ENCODE results near the gene SAMD1. TPM values are rescaled to one million over a fixed set of nuclear protein-coding genes. Genes with fewer than 3 reads are reported as not detected.
A peak's percentile ranks its signal among the peaks of the same experiment; 100 is the strongest.

SAMD1 gene
- total and polyA plus RNA-seq, 2 donors: 43.6 to 44.9 TPM

DNA sequence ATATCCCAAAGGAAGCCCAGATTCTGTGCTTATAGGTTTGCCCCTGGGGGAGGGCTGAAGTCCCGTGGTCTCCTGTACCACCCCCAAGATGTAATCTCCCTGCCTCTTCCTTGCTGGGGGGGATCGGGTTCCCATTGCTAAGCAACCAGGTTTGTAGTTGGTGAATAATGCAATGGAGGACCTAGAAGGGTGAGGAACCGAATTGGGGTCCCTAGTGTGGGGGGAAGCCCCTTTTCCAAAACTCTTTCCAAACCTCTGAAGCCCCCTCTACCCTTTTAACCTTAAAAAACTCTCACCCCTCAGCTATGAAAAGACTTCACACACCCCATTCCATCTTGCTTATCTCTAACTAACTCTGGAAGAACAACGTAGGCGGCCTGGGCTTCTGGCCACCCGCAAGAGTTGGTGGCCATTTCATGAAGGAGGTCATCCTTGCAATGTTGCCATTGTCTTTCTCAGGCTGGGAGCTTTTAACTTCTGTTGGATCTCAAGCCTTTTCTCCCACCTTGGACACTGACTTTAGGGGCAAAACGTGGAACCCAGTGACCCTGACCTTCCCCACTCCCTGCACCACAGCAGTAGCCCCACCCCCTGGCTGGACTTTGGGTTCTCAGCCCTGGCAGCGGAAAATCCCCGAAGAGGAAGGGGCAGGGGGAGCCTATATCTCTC is 29.3 kb downstream of the SAMD1 start:
- no peaks in the 10 kb centered on the region for H3K9me3 ChIP-seq (ENCODE audit: control insufficient read depth in 2 of 2, insufficient read depth in 1 of 2, low read length in 1 of 2)
- no peak for DNase-seq (ENCODE audit: low read depth in 6 of 9, low spot score in 9 of 9)
- no peak overlapping the region for H3K4me3 ChIP-seq (ENCODE audit: low read length in 2 of 2)
- no peaks in the 10 kb centered on the region for H3K36me3 ChIP-seq (ENCODE audit: control insufficient read depth in 2 of 2, insufficient read depth in 2 of 2, low read length in 1 of 2)
- H3K27me3 ChIP-seq (ENCODE audit: control insufficient read depth in 2 of 2, insufficient read depth in 1 of 2, low read length in 1 of 2): peaks cover 21 to 57% of the 10 kb centered on the region in 2 donors
- H3K27ac ChIP-seq (ENCODE audit: low read depth in 1 of 2, low read length in 1 of 2): no peak overlapping the region
- H3K4me1 ChIP-seq (ENCODE audit: control insufficient read depth in 2 of 2, insufficient read depth in 2 of 2, low read length in 2 of 2): peaks cover 0 to 10% of the 10 kb centered on the region in 2 donors
- WGBS: 69% methylated on average over 9 of the region's 9 CpGs

GRCh38 chr19:14059652-14060155 is 30.8 kb downstream of the SAMD1 start:
- H3K36me3 ChIP-seq (ENCODE audit: control insufficient read depth in 2 of 2, insufficient read depth in 2 of 2, low read length in 1 of 2): no peaks in the 10 kb centered on the region
- peaks cover 22 to 71% of the 10 kb centered on the region in 2 donors for H3K27me3 ChIP-seq (ENCODE audit: control insufficient read depth in 2 of 2, insufficient read depth in 1 of 2, low read length in 1 of 2)
- H3K9me3 ChIP-seq (ENCODE audit: control insufficient read depth in 2 of 2, insufficient read depth in 1 of 2, low read length in 1 of 2): no peaks in the 10 kb centered on the region
- no peak overlapping the region for H3K4me3 ChIP-seq (ENCODE audit: low read length in 2 of 2)
- WGBS: 68% methylated on average over 8 of the region's 8 CpGs
- H3K27ac ChIP-seq (ENCODE audit: low read depth in 1 of 2, low read length in 1 of 2): no peak overlapping the region
- no peak for DNase-seq (ENCODE audit: low read depth in 6 of 9, low spot score in 9 of 9)
- H3K4me1 ChIP-seq (ENCODE audit: control insufficient read depth in 2 of 2, insufficient read depth in 2 of 2, low read length in 2 of 2): peaks cover 0 to 10% of the 10 kb centered on the region in 2 donors

GRCh38 chr19:14059093-14059480 is 31.5 kb downstream of the SAMD1 start:
- peaks cover 0 to 10% of the 10 kb centered on the region in 2 donors for H3K4me1 ChIP-seq (ENCODE audit: control insufficient read depth in 2 of 2, insufficient read depth in 2 of 2, low read length in 2 of 2)
- WGBS: 22% methylated on average over 15 of the region's 15 CpGs
- peaks cover 22 to 77% of the 10 kb centered on the region in 2 donors for H3K27me3 ChIP-seq (ENCODE audit: control insufficient read depth in 2 of 2, insufficient read depth in 1 of 2, low read length in 1 of 2)

DNA sequence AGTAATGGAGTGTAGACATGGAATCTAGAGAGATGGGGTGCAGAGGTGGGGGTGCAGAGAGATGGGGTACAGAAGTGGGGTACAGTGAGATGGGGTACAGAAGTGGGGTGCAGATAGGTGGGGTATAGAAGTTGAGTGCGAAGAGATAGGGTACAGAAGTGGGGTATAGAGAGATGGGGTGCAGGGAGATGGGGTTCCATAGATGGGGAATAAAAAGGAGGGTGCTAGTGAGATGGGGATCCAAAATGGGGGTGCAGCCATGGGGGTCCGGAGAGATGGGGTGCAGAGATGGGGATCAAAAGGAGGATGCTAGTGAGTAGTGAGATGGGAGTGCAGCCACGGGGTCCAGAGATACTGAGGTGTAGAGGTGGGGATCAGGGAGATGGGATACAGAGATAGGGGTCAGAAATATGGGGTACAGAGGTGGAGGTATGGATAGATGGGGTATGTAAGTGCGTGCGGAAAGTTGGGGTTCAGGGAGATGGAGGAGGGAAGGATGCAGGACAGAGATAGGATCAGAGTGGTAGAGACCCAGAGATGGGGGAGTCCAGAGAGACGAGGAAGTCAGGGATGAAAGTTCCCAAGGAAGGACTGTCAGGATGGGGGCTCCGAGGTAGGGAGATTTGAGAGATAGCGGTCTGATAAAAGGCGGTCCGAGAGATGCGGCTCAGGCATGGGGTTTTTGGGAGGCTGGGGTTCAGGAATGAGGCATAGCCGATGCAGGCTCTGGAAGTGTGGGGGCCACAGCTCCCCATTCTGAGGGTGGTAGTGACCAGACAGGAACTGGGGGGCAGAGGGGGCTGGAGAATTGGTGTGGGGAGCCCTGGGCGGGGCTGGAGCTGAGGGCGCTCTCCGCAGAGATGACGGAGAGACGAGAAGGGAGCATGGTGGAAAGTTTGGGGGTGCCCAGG is 32.1 kb downstream of the SAMD1 start:
- Histone ChIP-seq H3K4me3 (ENCODE audit: low read length in 2 of 2) (no peak overlapping the region), H3K4me1 (ENCODE audit: control insufficient read depth in 2 of 2, insufficient read depth in 2 of 2, low read length in 2 of 2) (peaks cover 0 to 10% of the 10 kb centered on the region in 2 donors)

More at GRCh38 chr19:14059093-14059480, 31.5 kb downstream of the SAMD1 start:
- Histone ChIP-seq H3K27ac (ENCODE audit: low read depth in 1 of 2, low read length in 1 of 2) (no peak overlapping the region), H3K4me3 (ENCODE audit: low read length in 2 of 2) (no peak overlapping the region), H3K9me3 (ENCODE audit: control insufficient read depth in 2 of 2, insufficient read depth in 1 of 2, low read length in 1 of 2) (no peaks in the 10 kb centered on the region), H3K36me3 (ENCODE audit: control insufficient read depth in 2 of 2, insufficient read depth in 2 of 2, low read length in 1 of 2) (no peaks in the 10 kb centered on the region)
- peak in 2 of 9 donors; percentile 36 to 42 for DNase-seq (ENCODE audit: low read depth in 6 of 9, low spot score in 9 of 9)

GRCh38 chr19:14056741-14057356 is 33.7 kb downstream of the SAMD1 start:
- Histone ChIP-seq H3K36me3 (ENCODE audit: control insufficient read depth in 2 of 2, insufficient read depth in 2 of 2, low read length in 1 of 2) (peaks cover 7 to 8% of the 10 kb centered on the region in 2 donors), H3K27me3 (ENCODE audit: control insufficient read depth in 2 of 2, insufficient read depth in 1 of 2, low read length in 1 of 2) (peaks cover 22 to 76% of the 10 kb centered on the region in 2 donors), H3K27ac (ENCODE audit: low read depth in 1 of 2, low read length in 1 of 2) (no peak overlapping the region), H3K9me3 (ENCODE audit: control insufficient read depth in 2 of 2, insufficient read depth in 1 of 2, low read length in 1 of 2) (no peaks in the 10 kb centered on the region), H3K4me1 (ENCODE audit: control insufficient read depth in 2 of 2, insufficient read depth in 2 of 2, low read length in 2 of 2) (peaks cover 0 to 10% of the 10 kb centered on the region in 2 donors), H3K4me3 (ENCODE audit: low read length in 2 of 2) (peak overlapping the region in 1 of 2 donors; percentile 47)
- DNase-seq (ENCODE audit: low read depth in 6 of 9, low spot score in 9 of 9): no peak
- 50% methylated on average over 19 of the region's 19 CpGs for WGBS

More for the DNA sequence above, 32.1 kb downstream of the SAMD1 start:
- Histone ChIP-seq H3K27me3 (ENCODE audit: control insufficient read depth in 2 of 2, insufficient read depth in 1 of 2, low read length in 1 of 2) (peaks cover 22 to 79% of the 10 kb centered on the region in 2 donors), H3K9me3 (ENCODE audit: control insufficient read depth in 2 of 2, insufficient read depth in 1 of 2, low read length in 1 of 2) (no peaks in the 10 kb centered on the region), H3K36me3 (ENCODE audit: control insufficient read depth in 2 of 2, insufficient read depth in 2 of 2, low read length in 1 of 2) (no peaks in the 10 kb centered on the region), H3K27ac (ENCODE audit: low read depth in 1 of 2, low read length in 1 of 2) (no peak overlapping the region)
- DNase-seq (ENCODE audit: low read depth in 6 of 9, low spot score in 9 of 9): no peak
- 26% methylated on average over 17 of the region's 17 CpGs for WGBS

GRCh38 chr19:14056069-14056666 is 34.4 kb downstream of the SAMD1 start:
- H3K36me3 ChIP-seq (ENCODE audit: control insufficient read depth in 2 of 2, insufficient read depth in 2 of 2, low read length in 1 of 2): peaks cover 12 to 13% of the 10 kb centered on the region in 2 donors
- H3K27ac ChIP-seq (ENCODE audit: low read depth in 1 of 2, low read length in 1 of 2): no peak overlapping the region
- WGBS: 95% methylated on average over 10 of the region's 10 CpGs
- H3K4me3 ChIP-seq (ENCODE audit: low read length in 2 of 2): no peak overlapping the region
- no peaks in the 10 kb centered on the region for H3K9me3 ChIP-seq (ENCODE audit: control insufficient read depth in 2 of 2, insufficient read depth in 1 of 2, low read length in 1 of 2)
- peaks cover 0 to 10% of the 10 kb centered on the region in 2 donors for H3K4me1 ChIP-seq (ENCODE audit: control insufficient read depth in 2 of 2, insufficient read depth in 2 of 2, low read length in 2 of 2)
- H3K27me3 ChIP-seq (ENCODE audit: control insufficient read depth in 2 of 2, insufficient read depth in 1 of 2, low read length in 1 of 2): peaks cover 22 to 69% of the 10 kb centered on the region in 2 donors
- DNase-seq (ENCODE audit: low read depth in 6 of 9, low spot score in 9 of 9): no peak

DNA sequence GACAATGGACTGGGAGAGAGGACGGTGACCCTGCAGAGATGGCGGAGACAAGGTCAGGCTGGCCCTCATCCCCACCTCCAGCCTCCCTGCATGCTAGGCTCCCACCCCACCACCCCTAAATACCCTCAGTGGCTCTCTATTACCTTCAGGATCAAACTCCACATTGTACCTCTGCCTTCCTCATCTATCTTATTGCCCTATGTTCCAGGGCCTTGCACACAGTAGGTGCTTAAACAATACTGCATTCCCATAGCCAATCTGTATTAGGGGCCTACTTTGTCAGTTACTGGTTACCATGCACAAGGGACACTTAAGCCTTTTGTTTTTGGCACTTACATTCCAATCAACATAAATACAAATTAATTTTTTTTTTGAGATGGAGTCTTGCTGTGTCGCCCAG is 35.2 kb downstream of the SAMD1 start:
- H3K27ac ChIP-seq (ENCODE audit: low read depth in 1 of 2, low read length in 1 of 2): no peak overlapping the region
- H3K9me3 ChIP-seq (ENCODE audit: control insufficient read depth in 2 of 2, insufficient read depth in 1 of 2, low read length in 1 of 2): no peaks in the 10 kb centered on the region
- H3K4me3 ChIP-seq (ENCODE audit: low read length in 2 of 2): no peak overlapping the region
- 96% methylated on average over 3 of the region's 3 CpGs for WGBS
- H3K4me1 ChIP-seq (ENCODE audit: control insufficient read depth in 2 of 2, insufficient read depth in 2 of 2, low read length in 2 of 2): peaks cover 0 to 10% of the 10 kb centered on the region in 2 donors
- peaks cover 20% of the 10 kb centered on the region in 2 donors for H3K36me3 ChIP-seq (ENCODE audit: control insufficient read depth in 2 of 2, insufficient read depth in 2 of 2, low read length in 1 of 2)
- peaks cover 22 to 62% of the 10 kb centered on the region in 2 donors for H3K27me3 ChIP-seq (ENCODE audit: control insufficient read depth in 2 of 2, insufficient read depth in 1 of 2, low read length in 1 of 2)
- no peak for DNase-seq (ENCODE audit: low read depth in 6 of 9, low spot score in 9 of 9)

DNA sequence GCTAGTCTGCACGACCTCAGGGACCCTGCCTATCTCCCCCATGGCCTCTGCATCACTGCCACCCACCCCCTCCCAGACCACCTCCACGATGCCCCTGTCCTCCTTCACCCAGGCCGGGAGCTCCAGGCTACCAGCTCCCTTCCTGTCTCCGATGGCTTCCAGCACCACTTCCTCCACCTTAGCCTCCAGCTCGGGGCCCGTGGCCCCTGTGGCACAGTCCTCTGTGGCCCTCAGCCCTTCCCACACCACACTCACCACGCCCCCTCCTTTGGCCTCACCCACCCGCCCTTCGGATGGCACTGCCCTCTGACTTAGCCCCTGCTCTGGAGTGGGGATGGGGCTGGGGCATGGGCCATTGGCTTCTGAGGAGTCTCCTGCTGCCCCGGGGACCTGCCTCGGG is 35.8 kb downstream of the SAMD1 start:
- Histone ChIP-seq H3K36me3 (ENCODE audit: control insufficient read depth in 2 of 2, insufficient read depth in 2 of 2, low read length in 1 of 2) (peaks cover 24% of the 10 kb centered on the region in 2 donors), H3K27me3 (ENCODE audit: control insufficient read depth in 2 of 2, insufficient read depth in 1 of 2, low read length in 1 of 2) (peaks cover 22 to 56% of the 10 kb centered on the region in 2 donors), H3K4me1 (ENCODE audit: control insufficient read depth in 2 of 2, insufficient read depth in 2 of 2, low read length in 2 of 2) (peaks cover 0 to 10% of the 10 kb centered on the region in 2 donors), H3K4me3 (ENCODE audit: low read length in 2 of 2) (no peak overlapping the region), H3K9me3 (ENCODE audit: control insufficient read depth in 2 of 2, insufficient read depth in 1 of 2, low read length in 1 of 2) (no peaks in the 10 kb centered on the region), H3K27ac (ENCODE audit: low read depth in 1 of 2, low read length in 1 of 2) (no peak overlapping the region)
- 46% methylated on average over 11 of the region's 11 CpGs for WGBS
- DNase-seq (ENCODE audit: low read depth in 6 of 9, low spot score in 9 of 9): no peak

Data from thymus (tissue), 11 donors.